Activated CD4-positive, alpha-beta T cell treated with anti-CD3 and anti-CD28 coated beads, Interleukin-2, amount 50 U/mL, for 16 hours (primary cell): ENCODE results near the gene IQSEC2.

Source experiments
- DNase-seq: peaks from one replicate; pipeline ENCODE4 v3.0.0-alpha.2; 2020

Gene IQSEC2

DNA sequence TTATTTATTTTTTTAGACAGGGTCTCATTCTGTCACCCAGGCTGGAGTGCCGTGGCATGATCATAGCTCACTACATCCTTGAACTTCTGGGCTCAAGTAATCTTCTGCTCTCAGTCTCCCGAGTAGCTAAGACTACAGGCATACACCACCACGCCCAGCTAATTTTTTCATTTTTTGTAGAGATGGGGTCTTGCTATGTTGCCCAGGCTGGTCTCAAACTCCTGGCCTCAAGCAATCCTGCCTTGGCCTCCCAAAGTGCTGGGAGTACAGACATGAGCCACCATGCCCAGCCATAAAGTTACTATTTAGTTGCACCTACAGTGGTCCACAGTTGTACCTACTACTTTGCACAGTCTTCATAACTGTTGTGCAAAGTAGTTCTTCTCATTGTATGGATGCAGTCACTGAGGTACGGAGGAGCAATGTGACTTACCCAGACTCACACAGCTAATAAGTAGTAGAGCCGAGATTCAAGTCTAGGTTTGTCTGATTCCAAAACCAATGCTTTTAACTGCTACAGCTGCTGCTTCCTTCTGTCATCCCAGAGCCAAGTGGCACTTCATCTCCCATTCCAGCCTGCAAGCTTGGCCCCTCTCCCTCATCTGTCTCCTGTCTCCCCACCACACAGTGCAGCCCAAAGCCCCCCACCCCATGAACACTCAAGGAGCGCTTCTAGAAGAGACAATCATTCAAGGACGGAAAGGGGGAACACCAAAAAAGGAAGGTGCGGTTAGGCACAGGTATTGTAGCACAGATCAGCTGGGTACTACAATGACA lies 24.0 kb upstream of the IQSEC2 start:
- DNase-seq, result no peak

DNA sequence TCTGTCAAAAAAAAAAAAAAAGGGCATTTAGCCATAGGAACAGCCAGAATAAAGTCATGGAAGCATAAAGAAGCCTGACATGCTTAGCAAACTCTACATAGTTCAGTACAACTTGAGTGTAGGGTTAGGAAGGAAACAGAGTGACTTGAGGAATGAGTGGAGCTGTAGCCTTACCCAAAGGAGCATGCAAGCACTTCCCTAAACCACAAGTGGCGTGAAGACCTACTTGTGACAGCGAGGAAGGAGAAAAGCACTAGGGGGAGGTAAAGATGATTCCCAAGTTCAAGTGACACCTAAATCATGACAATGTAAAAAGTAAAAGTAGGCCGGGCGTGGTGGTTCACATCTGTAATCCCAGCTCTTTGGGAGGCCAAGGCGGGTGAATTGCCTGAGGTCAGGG lies 21.8 kb upstream of the IQSEC2 start:
- DNase-seq, result no peak

DNA sequence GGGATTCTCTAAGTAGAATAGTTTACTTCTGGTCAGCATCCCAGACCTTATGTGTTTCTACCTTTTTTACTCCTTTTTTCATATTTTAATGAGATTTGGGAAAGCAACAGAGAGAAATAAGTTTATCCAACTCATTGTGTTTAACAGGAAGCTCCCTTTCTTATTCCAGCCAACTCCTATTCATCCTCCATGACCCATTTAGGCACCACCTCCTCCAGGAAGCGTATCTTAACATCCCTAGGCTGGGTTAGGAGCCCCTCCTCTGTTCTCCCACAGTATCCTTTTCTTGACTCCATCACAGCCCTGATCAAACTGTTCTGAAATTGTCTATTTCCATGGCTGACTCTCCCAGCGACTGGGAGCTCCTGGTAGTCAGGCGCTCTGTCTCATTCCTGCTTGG lies 18.8 kb upstream of the IQSEC2 start:
- no peak for DNase-seq

DNA sequence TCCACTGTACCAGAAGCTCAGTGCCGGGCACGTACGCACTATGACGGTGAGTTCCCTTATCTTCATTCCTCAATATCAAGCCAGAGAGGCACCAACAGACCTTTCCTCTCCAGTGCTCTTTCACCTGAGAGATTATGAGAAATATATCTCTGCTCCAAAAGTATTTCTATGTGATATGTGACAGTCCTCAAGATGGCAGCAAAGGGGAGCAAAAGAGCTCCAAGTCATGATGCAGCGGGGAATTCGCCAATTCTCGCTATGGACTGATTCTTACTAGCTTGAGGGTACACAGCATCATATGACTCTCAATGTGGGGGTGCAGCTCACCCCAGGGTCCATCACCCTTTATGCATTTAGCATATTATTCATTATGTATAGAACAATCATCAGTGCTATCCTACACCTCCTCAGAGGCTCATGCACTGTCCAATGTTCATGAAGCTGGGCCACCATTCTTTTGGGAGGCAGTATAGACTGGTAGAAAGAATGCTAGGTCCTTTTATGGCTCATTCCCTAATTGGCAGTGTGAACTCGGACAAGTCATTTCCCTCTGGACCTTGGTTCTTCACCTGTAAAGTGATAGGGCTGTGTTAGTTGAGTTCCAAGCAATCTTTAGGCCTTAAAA lies 12.8 kb upstream of the IQSEC2 start:
- no peak for DNase-seq

DNA sequence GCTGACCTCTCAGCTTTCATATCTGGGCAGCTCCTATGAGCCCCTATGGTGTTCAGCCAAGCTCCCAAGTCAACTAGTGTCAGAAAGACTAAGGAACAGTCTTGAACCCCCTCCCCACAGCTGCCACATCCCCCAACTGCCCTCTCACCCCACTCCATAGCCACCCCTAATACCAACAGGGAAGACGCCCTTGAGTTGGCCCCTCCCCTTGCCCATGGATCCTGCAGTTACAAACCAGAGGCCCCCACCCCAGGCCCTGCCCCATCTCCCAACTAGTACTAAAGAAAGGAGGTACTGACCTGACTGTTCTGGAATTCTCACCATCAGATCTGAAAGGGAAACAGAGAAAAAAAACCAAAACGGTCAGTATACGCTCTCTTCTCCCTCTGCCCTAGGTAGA lies 10.2 kb upstream of the IQSEC2 start:
- no peak for DNase-seq

DNA sequence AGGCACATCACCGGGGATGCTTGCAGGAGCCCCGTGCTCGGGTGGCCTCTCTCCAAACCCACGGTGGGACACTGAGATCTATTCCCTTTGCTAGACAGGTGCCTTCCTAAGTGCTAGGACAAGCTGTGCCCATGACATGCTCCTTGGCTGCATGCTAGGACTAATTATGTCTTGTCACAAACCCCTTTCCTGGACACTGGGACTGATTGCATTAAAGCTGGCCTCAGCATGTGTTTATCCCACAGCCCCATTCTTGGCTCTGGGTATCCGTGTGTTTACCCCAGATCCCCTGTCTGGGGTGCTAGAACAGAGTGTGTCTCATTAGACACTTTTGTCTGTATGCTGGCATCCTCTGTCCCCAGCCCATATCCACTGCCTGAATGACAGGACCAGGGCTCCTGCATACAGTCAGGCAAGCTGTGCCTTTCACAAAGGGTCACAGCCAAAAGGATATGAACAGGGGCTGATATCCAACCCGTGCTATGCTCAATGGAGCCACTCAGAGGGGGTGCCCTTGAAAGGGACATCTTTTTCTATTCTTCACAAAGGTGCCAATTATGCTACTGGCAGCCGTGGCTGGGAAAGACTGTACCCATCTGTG lies 9.2 kb upstream of the IQSEC2 start:
- no peak for DNase-seq

DNA sequence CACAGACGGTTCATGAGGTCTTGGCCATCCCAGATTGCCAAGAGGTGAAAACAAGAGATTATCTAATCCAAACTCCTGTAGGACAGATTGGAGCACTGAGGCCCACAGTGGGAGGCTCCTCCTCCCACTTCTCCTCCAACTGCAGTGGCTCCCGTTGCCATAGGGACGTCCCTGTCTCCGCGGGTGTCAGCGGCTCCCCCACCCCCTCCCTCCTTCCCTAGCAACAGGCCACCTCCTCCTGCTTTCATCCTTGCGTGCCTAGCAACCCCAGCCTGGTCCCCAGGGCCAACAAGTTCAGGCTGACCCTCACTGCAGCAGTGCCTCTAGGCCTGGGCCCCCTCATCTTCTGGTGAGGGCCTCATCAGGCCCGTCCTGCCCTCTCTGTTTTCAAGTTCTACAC lies 6.8 kb upstream of the IQSEC2 start:
- no peak for DNase-seq

DNA sequence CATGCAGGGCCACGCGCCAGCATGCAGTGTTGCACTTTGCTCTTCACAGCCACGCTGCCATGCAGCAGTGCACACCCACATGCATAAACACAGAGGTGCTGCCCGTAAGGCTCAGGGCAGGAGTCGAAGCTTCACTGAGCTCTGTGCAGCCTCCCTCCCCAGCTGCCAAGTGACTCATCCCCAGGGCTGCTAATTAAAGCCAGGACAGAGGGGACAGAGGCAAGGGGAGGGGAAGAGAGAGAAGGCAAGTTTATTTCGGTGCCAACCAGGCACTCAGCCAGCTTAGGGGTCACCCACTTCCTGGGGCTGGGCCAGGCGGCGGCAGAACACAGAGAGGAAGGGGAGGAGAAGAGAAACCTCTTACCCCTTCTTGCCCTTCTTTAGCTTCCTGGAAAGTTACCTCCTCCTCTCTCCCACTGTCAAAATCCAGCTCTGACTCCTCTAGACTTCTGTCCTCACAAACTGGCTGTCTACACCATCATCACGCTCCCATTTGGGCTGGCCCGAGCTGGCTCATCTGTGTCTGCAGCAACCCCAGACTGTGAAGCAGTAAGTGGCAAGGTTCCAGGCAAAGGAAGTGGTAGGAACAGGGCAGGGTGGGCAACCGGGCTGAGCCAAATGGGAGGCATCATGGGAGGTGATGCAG lies 6.2 kb upstream of the IQSEC2 start:
- DNase-seq, result peak; percentile 12

DNA sequence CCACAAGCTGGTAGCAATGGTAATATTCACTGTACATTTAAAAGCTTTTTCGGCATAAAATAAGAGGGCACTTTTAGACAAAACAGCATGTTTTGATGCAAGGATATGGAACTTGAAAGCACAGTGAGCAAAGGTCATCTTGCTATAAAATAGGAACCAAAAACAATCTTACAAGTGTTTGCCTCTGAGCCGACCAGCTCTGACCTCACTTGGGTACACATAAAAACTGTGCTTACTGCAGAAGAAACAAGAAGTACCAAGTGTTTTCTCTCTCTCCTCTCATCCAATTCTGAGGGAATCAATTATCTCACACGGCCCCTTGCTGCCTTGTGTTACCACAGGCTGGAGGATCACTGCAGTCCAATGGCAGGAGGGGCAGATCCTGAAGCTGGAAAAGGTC lies 4.8 kb upstream of the IQSEC2 start:
- DNase-seq, result no peak

DNA sequence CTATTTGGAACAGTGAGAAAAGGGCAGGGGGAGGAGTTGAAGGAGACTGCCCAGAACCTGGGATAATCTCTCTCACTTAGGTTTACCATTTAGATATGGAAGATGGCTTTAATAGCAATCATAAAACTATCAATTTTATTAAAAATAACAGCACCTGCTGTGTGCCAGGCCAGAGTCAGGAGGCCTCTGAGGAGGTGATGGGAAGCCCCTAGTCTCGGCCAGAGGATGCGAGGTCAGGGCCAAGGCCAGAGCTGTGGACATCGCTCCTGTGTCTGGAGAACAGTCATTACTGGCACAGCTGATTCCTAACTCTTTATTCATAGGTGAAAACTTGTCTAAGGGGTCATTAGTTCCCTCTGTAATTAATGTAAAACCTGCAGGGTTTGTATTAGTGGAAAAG lies 4.2 kb upstream of the IQSEC2 start:
- DNase-seq, result no peak

DNA sequence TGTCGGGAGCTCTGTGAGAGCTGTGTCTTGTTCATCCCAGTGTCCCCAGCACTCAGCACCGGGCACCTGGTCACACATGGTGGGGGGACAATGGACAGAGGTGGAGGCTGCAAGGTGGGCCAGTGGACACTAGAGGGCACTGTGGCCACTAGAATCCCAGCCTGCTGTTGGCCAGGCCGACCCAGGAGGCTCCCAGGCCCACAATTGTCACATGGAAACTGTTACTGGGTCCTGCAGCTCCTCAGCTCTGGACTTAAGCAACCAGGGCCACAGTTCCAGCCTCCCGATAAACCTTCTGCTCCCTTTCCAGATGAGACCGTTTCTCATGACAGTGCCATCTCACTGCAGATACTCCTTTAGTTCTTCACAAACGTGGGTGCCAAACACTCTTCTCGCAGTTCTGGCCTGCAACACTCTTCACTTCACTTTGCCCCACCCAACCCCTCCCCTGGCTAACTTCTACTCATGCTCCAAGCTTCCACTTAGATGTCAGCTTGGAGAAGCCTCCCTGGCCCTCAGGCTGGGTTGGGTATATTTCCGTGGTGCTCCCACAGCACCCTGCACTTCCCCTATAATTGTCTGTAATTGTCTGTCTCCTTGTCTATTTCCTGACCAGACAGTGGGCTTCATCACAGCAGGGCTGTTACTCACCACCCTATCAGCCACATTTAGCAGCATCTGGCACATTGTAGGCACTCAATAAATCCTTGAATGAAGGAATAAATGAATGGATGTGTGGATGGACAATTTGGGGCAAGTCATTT lies 3.5 kb upstream of the IQSEC2 start:
- peak; percentile 55 for DNase-seq

DNA sequence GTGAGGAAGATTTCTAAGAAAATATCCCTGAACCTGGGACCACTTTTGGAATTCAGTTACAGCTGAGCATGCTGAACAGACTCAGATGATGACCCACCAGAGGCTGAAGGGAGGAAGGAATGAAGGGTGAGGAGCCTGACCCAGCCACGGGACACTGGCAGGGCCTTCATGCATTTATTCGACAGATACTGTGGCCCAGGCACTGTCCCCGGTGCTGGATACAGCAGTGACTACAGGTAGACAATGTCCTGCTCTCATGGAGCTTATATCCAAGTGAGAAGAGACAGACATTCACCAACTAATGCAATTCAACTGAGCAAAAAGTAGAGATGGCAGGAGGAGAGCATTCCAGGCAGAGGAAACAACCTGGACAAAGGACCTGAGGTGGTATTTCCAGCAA lies 2.2 kb upstream of the IQSEC2 start:
- DNase-seq, result no peak

DNA sequence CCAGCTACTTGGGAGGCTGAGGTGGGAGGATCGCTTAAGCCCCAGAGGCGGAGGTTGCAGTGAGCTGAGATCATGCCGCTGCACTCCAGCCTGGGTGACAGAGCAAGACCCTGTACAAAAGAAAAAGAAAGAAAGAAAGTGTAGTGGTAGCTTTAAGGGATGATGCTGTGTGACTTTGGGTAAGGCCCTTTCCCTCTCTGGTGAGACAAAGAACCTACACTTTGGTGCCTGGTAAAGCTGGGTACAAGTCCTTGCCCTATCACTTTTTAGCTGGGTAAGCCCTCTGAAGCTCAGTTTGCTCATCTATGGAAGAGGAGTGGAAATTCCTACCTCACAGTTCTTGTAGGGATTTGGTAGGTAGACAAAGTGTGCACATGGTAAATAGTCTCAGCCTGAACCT lies 1.7 kb upstream of the IQSEC2 start:
- DNase-seq, result no peak

DNA sequence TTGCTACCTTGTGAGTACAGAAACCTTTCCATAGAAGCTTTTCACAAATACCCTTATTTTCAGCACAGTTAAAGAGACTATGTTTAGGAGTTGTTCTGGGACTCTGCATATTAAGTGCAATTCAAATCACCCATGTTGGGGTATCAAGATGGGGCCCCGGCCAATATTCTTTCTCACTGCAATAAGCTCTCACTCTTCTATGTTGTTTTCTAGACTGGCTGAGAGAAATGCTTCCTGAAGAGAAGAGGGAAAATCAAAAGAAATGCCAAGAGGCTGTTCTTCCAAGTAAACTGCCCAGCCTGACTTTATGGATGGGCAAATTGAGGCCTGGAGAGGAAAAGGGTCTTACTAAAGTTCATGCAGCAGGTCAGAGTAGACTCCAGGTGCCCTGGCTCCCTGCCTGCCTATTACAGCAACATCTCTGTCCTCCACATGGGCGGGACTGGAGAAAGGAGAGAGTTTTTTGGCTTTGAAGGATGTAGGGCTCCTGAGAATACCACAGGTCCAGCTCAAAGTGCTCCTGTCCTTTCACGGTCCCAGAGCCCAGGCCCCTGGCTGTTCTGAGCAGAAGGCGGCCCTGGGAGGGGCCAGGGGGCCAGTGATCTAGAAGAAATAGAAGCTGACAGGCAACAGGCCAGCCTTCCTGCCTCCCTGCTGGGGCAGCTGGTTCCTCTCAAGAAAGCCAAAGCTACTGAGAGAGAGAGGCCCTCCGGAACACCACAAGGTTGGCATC lies 745 bp upstream of the IQSEC2 start:
- DNase-seq, result no peak

DNA sequence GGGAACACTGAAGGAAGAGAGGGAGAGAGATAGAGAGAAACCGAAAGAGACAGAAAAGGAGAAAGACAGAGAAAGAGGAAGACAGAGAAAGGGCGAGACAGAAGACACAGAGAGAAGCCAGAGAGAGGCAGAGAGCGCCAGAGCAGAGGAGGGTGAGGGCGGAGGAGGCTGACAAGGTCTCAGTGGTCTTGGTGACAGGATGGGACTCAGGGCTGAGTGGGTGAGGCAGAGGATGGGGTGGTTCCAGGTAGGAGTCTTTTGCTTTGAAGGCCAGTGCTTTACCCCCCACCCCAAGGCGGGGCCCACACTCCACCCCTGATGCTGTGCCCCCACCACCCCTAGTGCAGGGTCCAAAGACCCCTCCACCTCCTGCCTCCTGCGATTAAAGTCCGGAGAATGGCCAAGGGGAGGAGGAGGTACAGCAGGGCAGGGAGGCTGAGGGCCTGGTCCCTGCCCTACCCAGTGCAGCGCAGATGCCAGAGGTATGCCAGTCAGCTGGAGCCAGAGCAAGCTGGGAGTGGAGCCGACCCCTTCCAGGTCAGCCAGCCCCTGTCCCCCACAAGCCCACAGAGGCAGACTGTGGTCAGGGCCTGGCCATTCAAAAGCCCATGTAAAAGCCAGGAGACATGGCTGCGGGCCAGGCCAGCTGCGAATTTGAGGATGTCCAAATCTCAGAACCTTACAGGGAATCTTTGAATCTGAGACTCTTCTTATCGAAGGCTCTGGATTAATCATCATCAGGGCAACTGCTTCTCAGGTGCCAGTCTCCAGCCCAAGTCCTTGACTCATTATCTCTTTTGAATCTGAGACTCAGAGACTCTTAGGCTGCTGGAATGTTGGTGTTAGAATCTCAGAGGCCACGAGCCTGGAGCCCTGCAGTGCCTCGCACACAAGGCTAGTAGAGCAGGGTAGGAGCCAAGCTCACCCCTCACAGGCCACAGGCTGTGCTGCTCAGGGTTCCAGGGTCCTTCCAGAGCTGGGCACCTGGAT lies 758 bp downstream of the IQSEC2 start:
- no peak for DNase-seq

DNA sequence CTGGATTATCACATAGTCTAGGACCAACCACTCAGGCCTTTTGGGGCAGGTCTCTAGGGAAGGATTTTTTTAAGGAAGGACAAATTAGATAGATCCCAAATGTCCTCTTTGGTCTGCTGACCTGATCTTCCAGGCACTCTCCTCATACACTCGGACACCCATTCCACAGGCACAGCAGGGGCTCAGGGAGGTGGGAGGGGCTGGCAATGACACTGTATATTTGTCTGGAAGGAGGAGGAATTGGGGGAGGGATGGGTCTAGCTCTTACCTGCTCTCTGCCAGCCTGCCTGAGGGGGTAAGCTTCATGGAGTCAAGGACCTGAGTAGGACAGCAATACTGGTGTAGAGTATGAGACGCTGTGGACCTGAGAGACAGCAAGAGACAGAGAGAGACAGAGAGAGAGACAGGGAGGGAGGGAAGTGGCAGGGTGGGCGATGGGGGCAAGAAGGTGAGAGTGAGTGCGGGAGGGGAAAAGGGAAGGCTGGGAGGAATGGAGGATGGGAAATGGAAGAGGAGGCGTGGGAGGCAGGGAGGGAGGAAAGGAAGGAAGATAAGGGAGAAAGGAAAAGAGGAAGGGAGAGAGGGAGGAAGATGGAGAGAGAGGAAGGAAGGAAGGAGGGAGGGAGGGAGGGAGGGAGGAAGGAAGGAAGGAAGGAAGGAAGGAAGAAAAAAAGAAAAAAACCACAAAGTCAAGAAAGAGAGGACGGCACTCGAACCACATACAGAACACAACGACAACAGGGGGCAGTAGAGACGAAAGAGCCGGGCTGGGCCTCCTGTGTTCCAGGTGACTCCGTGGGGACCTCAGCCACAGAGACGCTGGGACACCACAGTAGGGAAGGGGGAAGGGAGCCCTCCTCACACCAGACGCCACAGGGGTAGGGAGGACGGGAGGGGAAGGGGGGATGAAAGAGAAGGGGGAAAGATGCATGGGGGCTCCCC lies 1.8 kb downstream of the IQSEC2 start:
- no peak for DNase-seq

DNA sequence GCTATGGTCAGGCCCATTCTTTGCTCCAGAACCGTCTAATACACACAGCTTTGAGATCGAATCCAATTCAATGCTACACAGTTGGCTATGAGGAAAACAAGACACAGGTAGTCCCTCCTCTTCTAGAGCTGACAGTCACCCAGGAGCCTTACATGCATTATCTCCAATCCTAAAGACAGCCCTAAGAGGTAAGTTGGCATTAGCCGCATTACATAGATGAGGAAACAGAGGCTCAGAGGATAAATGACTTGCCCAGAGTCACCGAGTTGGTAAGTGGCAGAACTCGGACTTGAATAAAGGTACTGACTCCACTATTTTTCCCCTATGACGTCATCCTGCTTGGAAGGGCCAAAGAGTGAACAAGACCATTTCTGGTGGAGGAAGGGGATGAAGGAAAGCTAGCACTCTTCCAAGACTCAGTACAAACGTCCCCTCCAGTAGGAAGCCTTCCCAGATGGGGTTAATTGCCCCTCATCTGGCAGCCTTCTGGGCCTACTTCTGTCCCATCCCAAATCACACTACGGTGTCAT lies 8.5 kb downstream of the IQSEC2 start:
- no peak for DNase-seq

DNA sequence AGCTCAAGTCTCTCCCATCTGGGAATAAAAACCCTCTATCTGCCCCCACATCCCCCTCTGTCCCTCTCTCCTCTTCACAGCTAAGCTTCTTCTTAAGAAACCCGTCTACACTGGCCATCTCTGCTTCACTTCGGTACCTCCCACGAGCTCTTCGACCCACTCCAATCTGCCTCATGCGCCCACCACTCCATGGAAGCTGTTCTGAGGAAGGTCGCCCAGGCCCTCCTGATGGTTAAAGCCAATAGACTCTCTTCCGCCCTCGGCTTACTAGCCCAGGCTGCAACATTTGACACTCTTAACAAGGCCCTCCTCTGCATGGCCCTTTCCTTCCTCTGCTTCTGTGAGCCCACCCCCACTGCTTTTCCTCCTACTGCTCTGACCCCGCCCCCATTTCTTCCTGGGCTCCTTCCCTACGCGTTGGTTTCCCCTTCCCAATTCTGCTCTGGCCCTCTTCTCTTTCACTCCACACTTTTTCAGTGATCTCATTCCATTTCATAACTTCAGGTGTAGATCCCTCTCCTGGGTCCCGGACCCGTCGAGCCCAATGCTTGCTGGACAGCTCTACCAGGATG lies 11.8 kb downstream of the IQSEC2 start:
- DNase-seq, result no peak

DNA sequence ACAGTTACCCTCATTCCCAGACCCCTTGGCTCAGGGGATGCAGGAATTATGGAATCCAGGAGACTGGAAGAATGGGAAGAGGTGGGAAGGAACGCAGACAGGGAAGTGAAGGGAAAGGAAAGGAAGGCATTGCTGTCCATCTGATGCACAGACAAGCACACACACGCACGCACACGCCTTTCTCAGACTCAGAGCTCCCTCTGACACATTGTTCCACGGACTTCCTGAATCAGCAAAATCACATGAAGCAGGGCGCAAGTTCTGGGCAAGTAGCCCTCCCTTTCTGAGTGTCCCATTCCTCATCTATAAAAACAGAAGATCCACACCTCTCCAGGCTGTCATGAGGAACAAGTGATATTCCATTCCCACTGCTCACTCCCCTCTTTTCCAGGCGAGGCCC lies 13.2 kb downstream of the IQSEC2 start:
- DNase-seq, result no peak
